ENCODE data around the gene SOWAHC. TPM values are rescaled to one million over a fixed set of nuclear protein-coding genes. Genes with fewer than 3 reads are reported as not detected.

The SOWAHC gene, protein sequence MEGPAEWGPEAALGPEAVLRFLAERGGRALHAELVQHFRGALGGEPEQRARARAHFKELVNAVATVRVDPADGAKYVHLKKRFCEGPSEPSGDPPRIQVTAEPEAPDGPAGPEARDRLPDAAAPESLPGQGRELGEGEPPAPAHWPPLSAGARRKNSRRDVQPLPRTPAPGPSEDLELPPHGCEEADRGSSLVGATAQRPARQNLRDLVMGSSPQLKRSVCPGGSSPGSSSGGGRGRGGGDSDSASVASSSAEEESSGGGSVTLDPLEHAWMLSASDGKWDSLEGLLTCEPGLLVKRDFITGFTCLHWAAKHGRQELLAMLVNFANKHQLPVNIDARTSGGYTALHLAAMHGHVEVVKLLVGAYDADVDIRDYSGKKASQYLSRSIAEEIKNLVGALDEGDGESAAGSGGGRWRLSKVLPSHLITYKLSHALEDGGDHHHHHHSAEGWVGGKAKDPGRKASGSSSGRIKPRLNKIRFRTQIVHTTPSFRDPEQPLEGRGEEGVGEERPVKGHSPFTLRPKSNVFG
- total RNA-seq = 7.4 and 11.1 TPM in 2 replicates

DNA sequence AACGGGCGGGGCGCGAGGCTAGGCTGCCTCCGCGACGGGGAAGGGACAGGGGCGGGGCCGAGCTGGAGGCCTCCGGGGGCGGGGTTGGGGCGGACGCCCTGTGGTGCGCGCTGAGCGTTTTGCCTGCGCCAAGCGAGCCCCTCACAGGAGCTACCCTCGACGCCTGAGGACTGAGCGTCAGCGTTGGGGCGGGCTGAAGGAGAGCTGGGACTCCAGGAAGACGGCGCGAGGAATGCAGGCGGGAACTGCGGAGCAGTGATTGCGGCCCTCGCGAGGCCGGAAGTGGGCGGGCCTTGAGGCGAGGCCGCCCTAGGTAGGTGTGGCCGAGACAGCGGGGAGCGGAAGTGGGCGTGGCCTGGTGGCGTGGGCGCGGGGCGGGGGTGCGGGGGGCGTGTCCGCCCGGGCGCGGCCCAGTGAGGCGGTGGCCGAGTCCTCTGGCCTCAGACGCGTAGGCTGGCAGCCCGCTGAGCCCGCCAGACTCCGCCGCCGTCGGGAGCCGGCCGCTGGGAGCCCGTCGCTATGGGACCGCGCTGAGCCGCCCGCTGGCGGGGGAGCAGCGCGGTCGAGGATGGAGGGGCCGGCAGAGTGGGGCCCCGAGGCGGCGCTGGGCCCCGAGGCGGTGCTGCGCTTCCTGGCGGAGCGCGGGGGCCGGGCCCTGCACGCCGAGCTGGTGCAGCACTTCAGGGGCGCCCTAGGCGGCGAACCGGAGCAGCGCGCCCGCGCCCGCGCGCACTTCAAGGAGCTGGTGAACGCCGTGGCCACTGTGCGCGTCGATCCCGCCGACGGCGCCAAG, at the start of gene SOWAHC, which contains the start of gene SEPTIN10:
Gene SOWAHC (plus strand): TSS at position 443 of the 793 bp plus-strand sequence. CDS start 126 bp downstream, at position 569.
Gene SEPTIN10 (minus strand): TSS at position 45 of the 793 bp plus-strand sequence. CDS start 139 bp downstream, outside the sequence.

Other genes with a start within 250 kb of the SOWAHC start
- 56.4 and 102 TPM in 2 replicates for gene SEPTIN10, start 398 bp upstream of the SOWAHC start, total RNA-seq
- gene RGPD5, start 179.9 kb downstream of the SOWAHC start, total RNA-seq = 56.1 and 62.6 TPM in 2 replicates

All from smooth muscle cell of the umbilical artery (primary cell).